HTR-8/SVneo (cell line): ENCODE measurements around the gene GIMAP8.
"Not testable (repeated sequence)": the region's sequence is repeated elsewhere in the genome, so short reads cannot be mapped to it uniquely, and the experiment has no call there.

Experiments used
- DNase-seq: peaks from one replicate; pipeline ENCODE4 v3.0.0; 2011; ENCODE audit warnings: low spot score, mixed read lengths; ENCODE audit not compliant: insufficient read length
- FAIRE-seq: peaks from 2 replicates; lab custom pipeline; 2011; peaks lifted over from hg19 to GRCh38; lab: Jason Lieb, UNC

GIMAP8 gene

DNA sequence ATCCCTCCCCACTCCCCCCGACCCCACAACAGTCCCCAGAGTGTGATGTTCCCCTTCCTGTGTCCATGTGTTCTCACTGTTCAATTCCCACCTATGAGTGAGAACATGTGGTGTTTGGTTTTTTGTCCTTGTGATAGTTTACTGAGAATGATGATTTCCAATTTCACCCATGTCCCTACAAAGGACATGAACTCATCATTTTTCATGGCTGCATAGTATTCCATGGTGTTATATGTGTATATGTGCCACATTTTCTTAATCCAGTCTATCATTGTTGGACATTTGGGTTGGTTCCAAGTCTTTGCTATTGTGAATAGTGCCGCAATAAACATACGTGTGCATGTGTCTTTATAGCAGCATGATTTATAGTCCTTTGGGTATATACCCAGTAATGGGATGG, 43.0 kb downstream of the GIMAP8 start:
- not testable (repeated sequence) for FAIRE-seq, DNase-seq

- FAIRE-seq = no peak
Observed at GRCh38 chr7:150502519-150502918, 52.1 kb downstream of the GIMAP8 start.

GRCh38 chr7:150503155-150503554, 52.7 kb downstream of the GIMAP8 start:
- FAIRE-seq = no peak
- DNase-seq = no peak

More at GRCh38 chr7:150502519-150502918, 52.1 kb downstream of the GIMAP8 start:
- no peak for DNase-seq

DNA sequence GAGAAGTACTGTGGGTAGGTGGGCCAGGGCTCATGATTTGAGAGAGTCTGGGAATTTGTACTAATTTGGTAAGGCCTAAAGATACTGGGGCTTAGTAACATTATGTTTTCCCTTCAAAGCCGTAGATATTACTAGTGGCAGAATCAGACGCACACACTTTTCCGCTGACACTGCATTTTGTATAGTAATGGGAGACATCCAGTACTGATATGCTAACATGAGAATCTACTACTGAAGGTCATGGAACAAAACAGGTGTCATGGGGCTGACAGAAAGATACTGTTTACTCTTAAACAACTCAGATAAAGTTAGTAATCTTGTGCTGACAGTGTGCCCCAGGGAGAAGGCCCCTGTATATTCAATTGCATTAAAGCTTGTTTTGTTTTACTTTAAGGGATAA, 53.2 kb downstream of the GIMAP8 start:
- DNase-seq = no peak
- no peak for FAIRE-seq

- DNase-seq = no peak
- no peak for FAIRE-seq
Observed at GRCh38 chr7:150507947-150508602, 57.6 kb downstream of the GIMAP8 start.

DNA sequence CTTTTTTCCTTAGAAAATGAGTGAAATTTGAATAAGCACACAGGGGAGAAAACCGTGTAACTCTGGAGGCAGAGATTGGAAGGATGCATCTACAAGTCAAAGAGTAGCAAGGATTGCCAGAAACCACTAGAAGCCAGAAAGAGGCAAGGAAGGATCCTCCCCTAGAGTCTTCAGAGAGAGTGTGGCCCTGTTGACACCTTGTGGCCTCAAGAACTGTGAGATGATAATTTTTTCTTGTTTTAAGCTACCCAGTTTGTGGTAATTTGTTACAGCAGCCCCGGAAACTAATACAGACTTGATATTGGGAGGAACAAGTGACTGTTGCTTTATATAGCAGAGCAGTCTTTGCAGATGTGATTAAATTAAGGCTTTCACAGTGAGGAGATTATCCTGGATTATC, 60.6 kb downstream of the GIMAP8 start:
- no peak for FAIRE-seq
- DNase-seq = no peak

GRCh38 chr7:150513758-150514157, 63.3 kb downstream of the GIMAP8 start:
- DNase-seq = no peak
- FAIRE-seq = no peak

- FAIRE-seq (no peak), DNase-seq (no peak)
Observed at GRCh38 chr7:150514748-150515222, 64.4 kb downstream of the GIMAP8 start, which contains the start of gene GIMAP7. Gene GIMAP7 (plus strand): TSS chr7:150514872. CDS start chr7:150519975, 5,103 bp downstream.

GRCh38 chr7:150515248-150516147, 65.1 kb downstream of the GIMAP8 start:
- FAIRE-seq = no peak
- no peak for DNase-seq

DNA sequence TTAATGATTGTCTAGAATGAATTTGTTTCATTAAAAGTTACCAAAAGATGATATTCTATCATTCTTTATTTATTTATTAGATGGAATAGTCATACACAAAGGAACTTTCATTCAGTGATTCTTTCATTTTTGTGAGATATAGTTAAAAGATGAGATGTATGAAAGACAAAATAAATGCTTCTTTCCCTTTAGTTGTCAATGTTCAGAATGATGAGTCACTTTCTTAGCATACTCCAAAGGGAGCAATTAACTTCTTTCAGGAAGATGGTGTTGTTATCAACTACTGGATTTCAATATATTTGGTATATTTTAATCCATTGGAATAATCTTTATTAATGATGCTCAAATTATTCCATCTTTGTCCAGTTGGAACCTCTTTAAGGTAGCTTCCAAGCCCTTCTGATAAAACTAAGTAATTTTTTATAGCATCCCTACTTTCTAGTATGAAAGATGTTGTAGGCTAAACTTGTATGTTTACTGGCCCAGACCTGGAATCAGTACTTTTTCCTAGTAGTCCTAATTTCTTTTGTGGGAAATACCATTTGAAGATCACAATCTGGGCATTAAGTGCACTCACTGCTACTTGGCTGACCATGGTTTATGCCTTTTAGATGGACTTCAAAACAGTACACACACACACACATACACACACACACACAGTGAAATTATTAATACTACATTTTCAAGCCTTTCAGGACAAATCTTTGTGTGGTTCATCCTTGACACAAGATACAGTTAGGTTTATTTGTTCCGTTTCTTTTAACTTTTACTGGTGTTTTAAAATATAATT, 66.7 kb downstream of the GIMAP8 start:
- FAIRE-seq = no peak
- DNase-seq = no peak

- DNase-seq = no peak
- no peak for FAIRE-seq
Observed at GRCh38 chr7:150519310-150519709, 68.9 kb downstream of the GIMAP8 start.

DNA sequence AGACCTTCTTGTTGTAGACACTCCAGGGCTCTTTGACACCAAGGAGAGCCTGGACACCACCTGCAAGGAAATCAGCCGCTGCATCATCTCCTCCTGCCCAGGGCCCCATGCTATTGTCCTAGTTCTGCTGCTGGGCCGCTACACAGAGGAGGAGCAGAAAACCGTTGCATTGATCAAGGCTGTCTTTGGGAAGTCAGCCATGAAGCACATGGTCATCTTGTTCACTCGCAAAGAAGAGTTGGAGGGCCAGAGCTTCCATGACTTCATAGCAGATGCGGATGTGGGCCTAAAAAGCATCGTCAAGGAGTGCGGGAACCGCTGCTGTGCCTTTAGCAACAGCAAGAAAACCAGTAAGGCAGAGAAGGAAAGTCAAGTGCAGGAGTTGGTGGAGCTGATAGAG, 69.7 kb downstream of the GIMAP8 start:
- FAIRE-seq = no peak
- no peak for DNase-seq

- not testable (repeated sequence) for DNase-seq, FAIRE-seq
Observed at GRCh38 chr7:150522931-150523330, 72.5 kb downstream of the GIMAP8 start.

GRCh38 chr7:150524018-150524417, 73.6 kb downstream of the GIMAP8 start:
- no peak for FAIRE-seq
- no peak for DNase-seq
